Transverse colon (tissue), 3 donors: ENCODE data around the gene RUNX3.

Experiments
- EP300 ChIP-seq: sonication (generic); formaldehyde crosslinking; IDR thresholded peaks from one replicate; pipeline ENCODE4 v1.6.1; 2017; ENCODE audit warnings: antibody characterized with exemption, low read depth
- POLR2A ChIP-seq: fragments of 450-650 bp; IDR thresholded peaks from one replicate; pipeline ENCODE4 v1.6.1; 2016; ENCODE audit warnings: antibody characterized with exemption, mild to moderate bottlenecking, moderate library complexity
- TF ChIP-seq, protein P1 (sequence below), 5 experiments: fragments of 200-600 bp in 3 of 5; fragments of 450-650 bp in 2 of 5; sonication (generic) in 3 of 5; IDR thresholded peaks; 1 replicate in 2 of 5; 2 replicates in 3 of 5; pipeline ENCODE4 v1.5.1; 2016 to 2017; ENCODE audit warnings: antibody characterized with exemption in 5 of 5, inconsistent platforms in 3 of 5, mild to moderate bottlenecking in 2 of 5, moderate library complexity in 1 of 5

DNA sequence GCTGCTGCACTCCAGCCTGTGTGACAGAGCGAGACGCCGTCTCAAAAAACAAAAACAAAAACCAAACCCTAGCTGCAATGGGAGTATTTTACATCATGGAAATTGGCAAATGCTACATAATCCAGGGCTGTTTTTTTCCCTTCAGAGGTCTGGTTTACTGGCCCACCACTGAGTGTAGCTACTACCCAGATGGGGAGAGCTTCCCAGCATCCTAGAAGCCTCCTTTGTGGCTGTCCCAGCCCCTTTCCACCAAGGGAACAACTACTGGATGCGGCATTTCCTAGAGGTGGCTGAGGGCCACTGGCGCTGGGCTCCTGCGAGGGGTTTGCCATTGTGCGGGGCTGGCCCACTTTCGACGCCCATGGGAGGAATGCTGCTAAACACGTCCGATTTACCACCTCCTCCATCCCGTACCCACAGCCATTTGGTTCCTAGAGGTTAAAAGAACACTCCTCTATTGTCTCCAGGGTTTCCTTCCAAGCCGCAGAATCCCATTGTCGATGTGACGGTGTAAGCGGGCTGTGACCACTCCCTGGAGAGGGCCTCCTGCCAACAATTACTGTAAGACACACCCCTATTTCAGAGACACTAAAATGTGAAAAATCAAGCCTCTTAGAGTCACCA lies 55.4 kb downstream of the RUNX3 start:
- TF ChIP-seq, protein P1, sequence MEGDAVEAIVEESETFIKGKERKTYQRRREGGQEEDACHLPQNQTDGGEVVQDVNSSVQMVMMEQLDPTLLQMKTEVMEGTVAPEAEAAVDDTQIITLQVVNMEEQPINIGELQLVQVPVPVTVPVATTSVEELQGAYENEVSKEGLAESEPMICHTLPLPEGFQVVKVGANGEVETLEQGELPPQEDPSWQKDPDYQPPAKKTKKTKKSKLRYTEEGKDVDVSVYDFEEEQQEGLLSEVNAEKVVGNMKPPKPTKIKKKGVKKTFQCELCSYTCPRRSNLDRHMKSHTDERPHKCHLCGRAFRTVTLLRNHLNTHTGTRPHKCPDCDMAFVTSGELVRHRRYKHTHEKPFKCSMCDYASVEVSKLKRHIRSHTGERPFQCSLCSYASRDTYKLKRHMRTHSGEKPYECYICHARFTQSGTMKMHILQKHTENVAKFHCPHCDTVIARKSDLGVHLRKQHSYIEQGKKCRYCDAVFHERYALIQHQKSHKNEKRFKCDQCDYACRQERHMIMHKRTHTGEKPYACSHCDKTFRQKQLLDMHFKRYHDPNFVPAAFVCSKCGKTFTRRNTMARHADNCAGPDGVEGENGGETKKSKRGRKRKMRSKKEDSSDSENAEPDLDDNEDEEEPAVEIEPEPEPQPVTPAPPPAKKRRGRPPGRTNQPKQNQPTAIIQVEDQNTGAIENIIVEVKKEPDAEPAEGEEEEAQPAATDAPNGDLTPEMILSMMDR (IDR thresholded peaks at IDR 0.05), result no peak
- TF ChIP-seq POLR2A, result no peak
- no peak for TF ChIP-seq EP300
